HG02970 (cell line): Measurements from ENCODE around the gene SPATC1L.
A peak's percentile ranks its signal among the peaks of the same experiment; 100 is the strongest.
"Not testable (repeated sequence)": the region's sequence is repeated elsewhere in the genome, so short reads cannot be mapped to it uniquely, and the experiment has no call there.

ENCODE experiments used
- ATAC-seq: cut with Tn5 transposase; IDR thresholded peaks from one replicate; pipeline ENCODE4 v1.9.1; 2021; ENCODE audit warnings: mild to moderate bottlenecking, moderate library complexity, moderate number of reproducible peaks; ENCODE audit not compliant: unreplicated experiment, low FRiP score

The SPATC1L gene

DNA sequence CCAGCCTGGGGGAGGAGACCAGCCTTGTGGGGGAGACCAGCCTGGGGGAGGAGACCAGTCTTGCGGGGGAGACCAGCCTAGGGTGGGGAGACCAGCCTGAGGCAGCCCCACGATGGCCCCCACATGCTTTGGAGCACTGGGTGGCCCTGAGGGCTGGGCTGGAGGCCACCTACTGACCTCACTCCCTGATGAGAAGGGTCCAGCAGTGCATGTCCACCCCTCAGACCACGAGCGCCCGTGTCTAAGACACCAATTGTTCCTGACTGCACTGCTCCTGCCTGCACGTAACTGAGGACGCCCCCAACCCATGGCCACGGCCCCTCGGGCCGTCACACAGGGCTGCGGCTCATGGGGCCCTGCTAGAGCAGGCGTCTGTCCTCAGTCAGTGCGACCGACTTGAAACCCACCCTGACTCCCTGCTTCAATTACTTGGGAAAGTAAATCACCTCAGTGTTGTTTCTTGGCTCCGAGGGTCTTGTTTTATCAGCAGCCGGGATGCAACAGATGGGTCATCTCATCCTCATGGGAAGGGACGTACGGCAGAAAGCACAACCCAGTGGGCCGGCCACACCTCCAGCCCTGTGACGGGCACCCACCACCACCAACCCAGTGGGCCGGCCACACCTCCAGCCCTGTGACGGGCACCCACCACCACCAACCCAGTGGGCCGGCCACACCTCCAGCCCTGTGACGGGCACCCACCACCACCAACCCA is at the start of gene SPATC1L:
Gene SPATC1L, minus strand, starts transcription at position 550 of the 715 bp plus-strand sequence. CDS start 1,643 bp downstream, outside the sequence.
- ATAC-seq = no peak

DNA sequence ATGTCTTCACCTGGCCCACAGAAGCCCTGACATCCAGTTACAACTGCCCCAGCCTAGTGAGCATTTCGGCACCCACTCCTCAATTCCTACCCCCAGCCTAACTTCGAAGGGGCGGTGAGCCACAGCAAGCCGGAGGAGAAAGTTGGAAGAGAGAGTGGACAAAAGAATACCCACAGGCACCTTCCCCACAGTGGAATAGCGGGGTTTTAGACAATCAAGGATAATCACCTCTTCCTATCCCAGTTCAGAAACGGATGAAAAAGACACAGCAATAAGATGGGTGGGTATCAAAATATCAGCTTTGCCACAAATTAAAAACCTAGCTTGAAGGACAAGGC is 45.6 kb upstream of the SPATC1L start:
- no peak for ATAC-seq

- ATAC-seq = peak; percentile 26
These were observed 45.1 kb upstream of the SPATC1L start for GRCh38 chr21:46229133-46229922.

GRCh38 chr21:46228345-46229051 is 44.2 kb upstream of the SPATC1L start, which contains the start of gene LSS:
Gene LSS, minus strand, starts transcription at chr21:46228774. Its CDS starts 29 bp downstream, at chr21:46228745.
- ATAC-seq = peak; percentile 83

DNA sequence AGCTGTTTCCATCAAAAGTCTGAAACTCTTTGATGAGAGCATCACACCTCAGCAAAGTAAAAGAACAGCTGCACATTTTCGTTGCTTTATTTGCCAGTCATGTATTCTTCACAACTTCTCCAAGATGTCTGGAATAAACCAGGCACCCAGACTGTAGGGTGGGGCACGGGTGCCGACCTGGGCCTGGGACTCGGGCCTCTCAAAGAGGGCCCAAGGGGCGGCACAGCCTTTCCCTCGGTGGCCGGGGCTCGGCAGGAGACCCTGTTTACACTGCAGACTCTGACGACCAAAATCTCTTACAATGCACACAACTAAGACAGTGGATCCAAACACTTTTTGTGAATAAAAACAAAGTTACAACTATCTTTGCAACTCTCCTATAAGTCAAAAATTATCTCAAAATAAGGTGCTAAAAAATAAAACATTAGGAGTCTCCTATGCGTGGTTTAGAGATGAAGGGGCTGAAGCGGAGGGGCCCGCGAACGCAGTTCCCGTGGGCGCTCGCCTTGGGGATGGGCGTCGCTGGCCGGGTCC is 43.6 kb upstream of the SPATC1L start:
- ATAC-seq = no peak

DNA sequence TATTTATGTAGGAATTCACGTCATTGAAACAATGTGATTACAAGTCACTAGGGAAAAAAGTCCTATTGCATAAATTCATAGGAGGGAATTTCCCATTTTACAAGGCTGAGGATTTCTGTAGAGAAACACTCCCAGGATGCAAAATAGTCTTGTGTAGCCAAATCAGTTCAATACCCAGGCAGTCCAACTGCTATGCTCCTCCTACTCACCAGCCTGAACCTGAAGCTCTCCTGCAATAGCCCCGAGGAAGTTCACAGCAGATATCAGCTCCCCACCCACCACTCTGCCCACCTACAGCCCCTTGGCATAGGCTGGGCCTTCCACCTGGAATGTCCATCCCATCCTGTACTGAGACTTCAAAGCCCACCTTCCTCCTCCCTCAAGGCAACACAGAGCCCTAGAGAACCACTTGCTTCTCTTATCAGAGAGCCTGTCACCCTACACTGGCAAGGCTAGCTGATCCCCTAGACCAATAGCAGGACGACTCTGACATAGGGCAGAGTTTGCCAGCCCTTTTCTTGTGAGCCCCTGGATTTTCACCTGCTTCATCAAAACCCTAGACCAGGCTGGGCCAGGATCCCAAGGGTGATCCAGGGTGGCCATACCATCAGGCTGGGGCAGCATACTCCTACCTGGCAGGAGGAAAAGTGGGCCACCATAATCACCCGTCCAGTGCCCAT is 42.8 kb upstream of the SPATC1L start:
- no peak for ATAC-seq

GRCh38 chr21:46226146-46226545 is 41.9 kb upstream of the SPATC1L start:
- ATAC-seq = no peak

- ATAC-seq = not testable (repeated sequence)
These were observed 39.4 kb upstream of the SPATC1L start for GRCh38 chr21:46223661-46224060.

DNA sequence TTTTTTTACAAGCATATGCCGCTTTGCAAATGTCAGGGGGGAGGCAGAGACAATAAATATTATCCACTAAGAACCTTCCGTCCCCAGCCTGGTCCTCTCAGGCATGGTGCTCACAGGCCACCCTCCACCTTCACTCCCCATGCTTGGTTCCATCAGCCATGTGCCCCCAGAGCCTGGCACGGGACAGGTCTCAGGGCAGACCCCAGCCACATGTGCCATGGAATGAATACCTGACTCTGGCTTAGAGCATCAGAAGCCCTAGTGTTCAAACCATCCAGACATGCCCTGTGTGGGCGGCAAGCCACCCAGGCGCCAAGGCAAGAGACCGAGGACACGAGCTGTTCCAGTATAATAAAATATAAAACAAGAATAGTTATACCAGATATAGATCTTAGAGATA is 39.0 kb upstream of the SPATC1L start:
- no peak for ATAC-seq

- no peak for ATAC-seq
These were observed 38.3 kb upstream of the SPATC1L start for GRCh38 chr21:46222436-46223116.

DNA sequence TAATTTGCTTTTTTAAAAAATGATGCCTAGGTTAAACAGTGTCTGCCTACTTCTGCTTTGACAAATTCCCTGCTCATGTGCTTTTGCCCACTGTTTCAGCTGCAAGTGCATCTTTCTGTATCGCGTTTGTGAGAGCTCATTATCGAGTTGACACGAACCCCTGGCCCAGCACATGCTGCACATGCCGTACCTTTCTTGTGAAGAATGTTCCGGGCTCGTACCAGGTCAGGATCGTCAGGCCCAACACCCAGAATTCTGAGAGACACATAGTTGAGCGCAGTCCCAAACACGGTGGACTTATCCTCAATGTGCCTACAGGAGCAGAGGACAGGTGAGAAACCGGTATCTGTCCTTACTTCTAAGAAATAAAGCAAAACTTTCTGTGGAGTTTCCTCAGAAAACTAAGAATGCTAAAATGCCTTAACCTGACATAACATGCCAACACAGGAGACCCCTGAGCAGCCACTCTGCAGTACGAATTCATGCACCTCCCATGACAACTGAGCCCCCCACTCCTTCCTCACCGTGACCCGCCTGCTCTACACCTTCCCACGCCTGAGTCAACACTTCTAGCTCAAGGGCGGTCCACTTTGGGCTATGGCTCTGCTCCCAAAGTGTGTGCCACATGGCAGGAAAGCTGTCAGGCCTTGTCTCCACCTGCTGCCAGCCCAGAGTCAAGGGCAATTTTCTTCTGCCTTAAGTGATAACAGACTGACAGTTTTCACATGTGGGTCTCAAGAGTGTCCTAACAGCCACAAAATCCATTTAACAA is 37.6 kb upstream of the SPATC1L start:
- no peak for ATAC-seq

- ATAC-seq = no peak
These were observed 36.6 kb upstream of the SPATC1L start for GRCh38 chr21:46220847-46221246.

- ATAC-seq = no peak
These were observed 36.1 kb upstream of the SPATC1L start for GRCh38 chr21:46220275-46220810.

DNA sequence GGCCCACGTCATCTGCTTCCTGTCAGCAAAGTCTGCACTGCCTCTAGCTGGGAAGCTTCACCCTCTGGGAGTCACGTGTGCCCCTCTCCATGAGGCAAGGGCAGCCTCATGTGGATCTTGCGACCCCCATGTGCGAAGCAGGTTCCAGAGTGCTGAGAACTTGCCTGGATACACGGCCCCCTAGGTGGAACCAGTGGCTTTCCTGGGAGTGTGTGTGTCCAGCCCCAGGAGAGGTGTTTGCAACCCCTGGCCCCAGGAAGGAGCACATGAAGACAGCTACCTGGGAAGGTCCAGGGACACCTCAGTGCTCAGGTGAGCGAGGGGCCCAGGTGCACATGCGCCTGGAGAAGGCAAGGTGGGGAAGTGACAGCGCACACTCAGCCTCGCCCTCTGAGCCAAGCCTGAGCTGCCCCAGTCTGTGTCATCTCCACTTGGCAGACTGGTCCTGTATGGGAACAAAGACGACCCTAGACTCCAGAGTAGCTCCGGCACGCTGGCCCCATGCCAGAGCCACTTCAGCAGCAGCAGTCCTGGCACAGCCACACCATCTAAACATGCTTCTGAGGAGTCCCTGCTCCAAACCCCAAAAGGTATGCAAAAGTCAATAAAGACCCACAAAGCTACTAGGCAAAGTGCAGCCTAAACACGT is 35.5 kb upstream of the SPATC1L start:
- no peak for ATAC-seq

DNA sequence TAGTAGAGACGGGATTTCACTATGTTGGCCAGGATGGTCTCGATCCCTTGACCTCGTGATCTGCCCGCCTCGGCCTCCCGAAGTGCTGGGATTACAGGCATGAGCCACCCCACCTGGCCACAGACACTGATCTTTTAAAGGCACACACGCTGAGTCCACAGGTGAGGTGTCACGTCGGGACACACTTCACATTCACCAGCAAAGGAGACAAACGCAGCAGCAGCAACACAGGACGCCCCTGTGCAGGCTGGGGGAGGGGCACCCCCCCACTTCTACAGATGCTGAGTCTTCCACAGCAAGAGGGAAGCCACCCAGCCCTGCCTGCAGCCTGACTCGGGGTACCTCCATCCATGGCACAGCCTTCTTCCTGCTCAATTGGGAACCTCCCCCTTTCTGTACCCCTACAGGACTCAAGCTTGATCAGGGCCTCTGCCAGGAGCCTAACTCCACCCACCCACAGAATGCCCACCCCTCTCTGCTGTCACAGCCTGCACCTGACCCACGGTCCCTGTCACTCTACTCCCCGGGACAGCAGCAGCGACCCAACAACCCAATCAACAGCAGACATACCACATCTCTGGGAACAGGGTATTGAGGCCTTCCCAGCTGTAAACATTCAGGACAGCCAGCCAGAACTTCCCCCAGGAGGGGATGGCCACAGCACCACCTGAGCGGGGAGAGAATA is 34.8 kb upstream of the SPATC1L start:
- no peak for ATAC-seq

- no peak for ATAC-seq
These were observed 33.4 kb upstream of the SPATC1L start for GRCh38 chr21:46217511-46218196.

DNA sequence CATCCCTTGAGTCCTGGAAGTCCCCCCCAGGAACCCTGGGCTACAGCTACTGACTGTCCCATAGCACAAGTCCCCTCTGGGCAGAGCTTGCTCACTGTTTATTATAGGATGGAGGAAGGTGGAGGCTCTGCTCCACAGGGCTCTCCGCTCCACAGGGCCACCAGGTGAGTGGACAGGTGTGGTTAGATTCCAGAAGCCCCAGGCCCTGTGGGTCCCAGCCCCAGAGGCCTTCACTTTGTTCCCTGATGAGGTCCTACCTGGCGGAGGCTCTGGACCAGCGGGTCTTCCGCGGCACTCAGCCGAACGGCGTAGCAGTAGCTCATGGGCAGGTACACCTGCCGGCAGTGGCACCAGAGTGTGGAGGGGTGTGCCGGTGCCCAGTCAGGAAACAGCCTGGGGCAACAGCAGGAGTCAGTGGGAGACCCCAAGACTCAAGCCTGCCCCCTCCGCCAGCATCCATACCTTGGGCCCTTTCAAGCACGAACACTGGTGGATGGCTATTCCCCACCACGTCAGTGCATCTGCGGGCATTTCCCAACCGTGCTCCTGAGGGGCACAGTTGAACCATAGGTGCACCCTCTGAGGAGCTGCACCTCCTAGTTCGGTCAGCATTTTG is 32.0 kb upstream of the SPATC1L start:
- no peak for ATAC-seq
